Tibial nerve (tissue), 4 donors: ENCODE data around the gene PLD5. TPM values are rescaled to one million over a fixed set of nuclear protein-coding genes. Genes with fewer than 3 reads are reported as not detected.

Experiments
- DNase-seq, 2 donors: peaks; one replicate each; pipeline ENCODE4 v3.0.0-alpha.2; 2019; ENCODE audit warnings: low spot score in 2 of 2
- H3K27ac ChIP-seq, 4 donors: fragments of 200-600 bp; sonication (generic) in 3 of 4; one replicate each; pipeline ENCODE4 v1.5.1; 2017 to 2019; ENCODE audit warnings: mild to moderate bottlenecking in 1 of 4
- H3K27me3 ChIP-seq, 2 donors: fragments of 200-600 bp; sonication (generic) in 1 of 2; one replicate each; pipeline versions ENCODE4 v1.5.1 to v1.6.0; 2017 to 2019
- H3K36me3 ChIP-seq, 3 donors: fragments of 200-600 bp; sonication (generic); one replicate each; pipeline ENCODE4 v1.5.1; 2018 to 2019
- H3K4me1 ChIP-seq, 4 donors: fragments of 200-600 bp; sonication (generic) in 3 of 4; one replicate each; pipeline ENCODE4 v1.5.1; 2017 to 2019
- H3K4me3 ChIP-seq, 4 donors: fragments of 200-600 bp; sonication (generic) in 3 of 4; one replicate each; pipeline ENCODE4 v1.5.1; 2017 to 2019; ENCODE audit warnings: mild to moderate bottlenecking in 1 of 4, moderate library complexity in 1 of 4
- H3K9me3 ChIP-seq, 4 donors: fragments of 200-600 bp; sonication (generic) in 3 of 4; one replicate each; pipeline ENCODE4 v1.5.1; 2017 to 2019
- EP300 ChIP-seq, 2 donors: sonication (generic); formaldehyde crosslinking; IDR thresholded peaks; one replicate each; pipeline ENCODE4 v1.6.1; 2017; ENCODE audit warnings: antibody characterized with exemption in 2 of 2, mild to moderate bottlenecking in 1 of 2
- POLR2A ChIP-seq, 2 donors: fragments of 450-650 bp; IDR thresholded peaks; one replicate each; pipeline ENCODE4 v1.6.1; 2017; ENCODE audit warnings: antibody characterized with exemption in 2 of 2, mild to moderate bottlenecking in 2 of 2, moderate library complexity in 2 of 2
- WGBS, 2 donors: methylation state at CpG; one replicate each; pipeline ENCODE4 v1.1.5; 2018; 5-methylcytosine and 5-hydroxymethylcytosine counted together
- total RNA-seq, 4 donors: library from RNA; depleted of rRNA; stranded (reverse); fragments of >200 nt; gene quantifications; one replicate each; pipeline ENCODE4 v1.1.0, GENCODE V29; 2016
- TF ChIP-seq, protein P1 (sequence below), 5 experiments: fragments of 200-600 bp in 3 of 5; fragments of 450-650 bp in 2 of 5; sonication (generic) in 3 of 5; IDR thresholded peaks; one replicate each; pipeline ENCODE4 v1.5.1; 2016 to 2019; ENCODE audit warnings: antibody characterized with exemption in 5 of 5, mild to moderate bottlenecking in 3 of 5, moderate library complexity in 2 of 5

Gene PLD5
- total RNA-seq, 4 donors from 2014 or later, result 0.21 to 0.59 TPM; not detected in 2

GRCh38 chr1:242525360-242525722, 844 bp upstream of the PLD5 start:
- TF ChIP-seq EP300 (IDR thresholded peaks at IDR 0.05) (no peak), POLR2A (IDR thresholded peaks at IDR 0.05) (no peak)
- TF ChIP-seq, protein P1, sequence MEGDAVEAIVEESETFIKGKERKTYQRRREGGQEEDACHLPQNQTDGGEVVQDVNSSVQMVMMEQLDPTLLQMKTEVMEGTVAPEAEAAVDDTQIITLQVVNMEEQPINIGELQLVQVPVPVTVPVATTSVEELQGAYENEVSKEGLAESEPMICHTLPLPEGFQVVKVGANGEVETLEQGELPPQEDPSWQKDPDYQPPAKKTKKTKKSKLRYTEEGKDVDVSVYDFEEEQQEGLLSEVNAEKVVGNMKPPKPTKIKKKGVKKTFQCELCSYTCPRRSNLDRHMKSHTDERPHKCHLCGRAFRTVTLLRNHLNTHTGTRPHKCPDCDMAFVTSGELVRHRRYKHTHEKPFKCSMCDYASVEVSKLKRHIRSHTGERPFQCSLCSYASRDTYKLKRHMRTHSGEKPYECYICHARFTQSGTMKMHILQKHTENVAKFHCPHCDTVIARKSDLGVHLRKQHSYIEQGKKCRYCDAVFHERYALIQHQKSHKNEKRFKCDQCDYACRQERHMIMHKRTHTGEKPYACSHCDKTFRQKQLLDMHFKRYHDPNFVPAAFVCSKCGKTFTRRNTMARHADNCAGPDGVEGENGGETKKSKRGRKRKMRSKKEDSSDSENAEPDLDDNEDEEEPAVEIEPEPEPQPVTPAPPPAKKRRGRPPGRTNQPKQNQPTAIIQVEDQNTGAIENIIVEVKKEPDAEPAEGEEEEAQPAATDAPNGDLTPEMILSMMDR (IDR thresholded peaks at IDR 0.05), result no peak
- no peak for DNase-seq
- WGBS, 2 donors, result 12 to 18% methylated on average over 10 of the region's 10 CpGs

GRCh38 chr1:242523719-242524570, 552 bp downstream of the PLD5 start:
- 2% methylated on average over 34 to 50 of the region's 85 CpGs for WGBS, 2 donors
- no peaks in the 10 kb centered on the region for H3K9me3 ChIP-seq
- DNase-seq, result no peak
- H3K4me1 ChIP-seq, result peaks cover 0 to 28% (median 5%) of the 10 kb centered on the region in 4 donors
- no peak for TF ChIP-seq POLR2A (IDR thresholded peaks at IDR 0.05)
- no peak for TF ChIP-seq EP300 (IDR thresholded peaks at IDR 0.05)
- TF ChIP-seq, protein P1 (IDR thresholded peaks at IDR 0.05), result no peak
- H3K36me3 ChIP-seq, result no peaks in the 10 kb centered on the region
- no peak overlapping the region for H3K27ac ChIP-seq
- H3K27me3 ChIP-seq, result peaks cover 0 to 51% of the 10 kb centered on the region in 2 donors
- peak overlapping the region; percentile 10 to 47 (median 18) for H3K4me3 ChIP-seq

More at GRCh38 chr1:242525360-242525722, 844 bp upstream of the PLD5 start:
- Histone ChIP-seq H3K4me3 (peak overlapping the region in 3 of 4 donors; percentile 7 to 47 (median 15)), H3K27me3 (peaks cover 0 to 51% of the 10 kb centered on the region in 2 donors), H3K27ac (no peak overlapping the region), H3K4me1 (peaks cover 0 to 28% (median 5%) of the 10 kb centered on the region in 4 donors), H3K9me3 (no peaks in the 10 kb centered on the region), H3K36me3 (no peaks in the 10 kb centered on the region)

DNA sequence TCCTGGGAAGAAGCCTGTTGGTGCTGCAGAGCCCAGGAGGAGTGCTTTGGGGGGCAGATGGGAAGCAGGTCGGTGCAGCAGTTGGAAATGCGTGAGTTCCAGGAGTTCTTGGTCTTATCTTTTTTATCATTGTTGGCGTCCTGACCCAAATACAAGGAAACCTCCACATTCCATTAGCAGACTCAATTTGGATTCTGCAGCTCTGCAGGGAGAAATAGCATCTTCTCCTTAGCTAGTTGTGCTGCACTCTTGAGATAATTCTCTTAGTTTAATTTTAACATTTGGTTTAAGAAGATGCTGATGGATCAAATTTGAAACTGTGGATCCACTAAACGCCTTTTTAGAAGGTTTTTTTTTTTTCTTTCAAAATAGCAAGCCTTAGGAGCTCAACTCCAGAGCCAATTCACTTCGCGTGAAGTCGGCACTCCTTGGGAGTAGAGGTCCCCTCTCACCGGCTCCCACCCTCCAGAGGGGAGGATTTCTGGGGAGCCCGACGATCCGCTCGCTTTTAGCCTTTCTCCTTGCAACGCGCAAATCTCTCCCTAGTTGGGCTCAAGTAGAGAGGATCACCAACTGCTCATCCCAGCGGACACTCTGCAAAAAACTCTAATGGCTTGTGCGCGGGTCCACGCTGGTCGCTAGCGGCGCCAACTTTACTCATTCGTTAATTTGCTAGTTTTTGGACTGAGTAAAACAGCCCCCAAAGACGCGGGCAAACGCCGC, 1.3 kb downstream of the PLD5 start:
- Histone ChIP-seq H3K9me3 (no peaks in the 10 kb centered on the region), H3K27ac (no peak overlapping the region), H3K4me3 (peak overlapping the region in 1 of 4 donors; percentile 47), H3K27me3 (peaks cover 0 to 51% of the 10 kb centered on the region in 2 donors), H3K4me1 (peaks cover 0 to 28% (median 5%) of the 10 kb centered on the region in 4 donors), H3K36me3 (no peaks in the 10 kb centered on the region)
- 6 to 8% methylated on average over 26 of the region's 26 CpGs for WGBS, 2 donors
- DNase-seq, result no peak
- TF ChIP-seq POLR2A (IDR thresholded peaks at IDR 0.05) (no peak), EP300 (IDR thresholded peaks at IDR 0.05) (no peak)
- TF ChIP-seq, protein P1 (IDR thresholded peaks at IDR 0.05), result no peak

DNA sequence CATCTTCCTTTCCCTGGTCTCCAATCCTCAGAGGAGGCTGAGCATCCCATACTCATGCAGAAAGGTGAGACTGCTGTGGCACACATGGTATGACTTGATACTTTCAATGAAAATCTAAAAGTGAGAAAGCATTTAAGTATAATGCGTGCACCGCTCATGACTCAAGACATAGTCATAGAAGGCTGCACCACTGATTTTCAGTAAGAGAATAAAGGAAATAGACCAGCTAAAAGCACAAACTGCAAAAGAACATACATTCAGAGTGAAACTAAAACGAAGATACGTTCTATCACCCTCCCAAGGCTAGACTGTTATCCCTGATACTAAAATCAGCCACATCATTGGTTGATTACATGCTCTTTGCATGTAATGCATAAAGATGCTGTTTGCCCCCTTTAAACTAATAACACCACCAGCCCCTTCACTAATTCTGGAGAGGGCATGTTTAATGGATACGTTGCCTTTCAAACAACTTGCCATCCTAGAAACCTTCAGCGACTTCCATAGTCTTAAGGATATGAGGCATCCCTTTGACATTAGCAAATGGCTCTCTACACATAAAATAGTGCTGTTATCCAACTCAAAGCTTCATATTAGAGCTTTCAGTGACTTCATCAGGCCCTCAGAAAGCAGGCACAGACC, 2.1 kb downstream of the PLD5 start:
- H3K4me3 ChIP-seq, result no peak overlapping the region
- H3K4me1 ChIP-seq, result peaks cover 0 to 28% (median 5%) of the 10 kb centered on the region in 4 donors
- no peaks in the 10 kb centered on the region for H3K9me3 ChIP-seq
- no peak for DNase-seq
- TF ChIP-seq EP300 (IDR thresholded peaks at IDR 0.05), result no peak
- TF ChIP-seq, protein P1 (IDR thresholded peaks at IDR 0.05), result no peak
- no peak for TF ChIP-seq POLR2A (IDR thresholded peaks at IDR 0.05)
- no peak overlapping the region for H3K27ac ChIP-seq
- WGBS, 2 donors, result 48 to 60% methylated on average over 6 of the region's 6 CpGs
- H3K27me3 ChIP-seq, result peaks cover 0 to 50% of the 10 kb centered on the region in 2 donors
- no peaks in the 10 kb centered on the region for H3K36me3 ChIP-seq
